WTC11 (cell line): ENCODE data around the gene CCER1. TPM values are rescaled to one million over a fixed set of nuclear protein-coding genes. Genes with fewer than 3 reads are reported as not detected.

Source experiments
- ATAC-seq: fragments of 200-7000 bp; cut with Tn5 transposase; 2 replicates; pipeline ENCODE4 v1.10.0; 2021; ENCODE audit warnings: mild to moderate bottlenecking, moderate library complexity
- CTCF ChIA-PET: fragments of 300-600 bp; sonication (Branson Sonifier 250); formaldehyde crosslinking; loops from one replicate; lab custom pipeline; 2021; ENCODE audit warnings: antibody characterized with exemption; lab: Charles Lee
- POLR2A ChIA-PET: fragments of 350-600 bp; sonication (Branson Sonifier 250); formaldehyde crosslinking; loops from one replicate; lab custom pipeline; 2021; ENCODE audit warnings: antibody characterized with exemption; lab: Charles Lee
- DNase-seq: peaks from one replicate; pipeline ENCODE4 v3.0.0; 2021; ENCODE audit warnings: low spot score
- H3K27ac Mint-ChIP-seq: 2 replicates; pipeline ENCODE4 v1.8.0; 2021; ENCODE audit warnings: mixed read lengths
- H3K27me3 Mint-ChIP-seq: 2 replicates; pipeline ENCODE4 v1.8.0; 2021; ENCODE audit warnings: low read depth, mild to moderate bottlenecking, moderate library complexity, mixed read lengths
- H3K36me3 Mint-ChIP-seq: 2 replicates; pipeline ENCODE4 v1.8.0; 2021; ENCODE audit warnings: mixed read lengths
- H3K4me1 Mint-ChIP-seq: 2 replicates; pipeline ENCODE4 v1.8.0; 2022; ENCODE audit warnings: mixed read lengths
- H3K4me3 Mint-ChIP-seq: 2 replicates; pipeline ENCODE4 v1.8.0; 2021; ENCODE audit warnings: mild to moderate bottlenecking, moderate library complexity, mixed read lengths
- H3K9me3 Mint-ChIP-seq: 2 replicates; pipeline ENCODE4 v1.8.0; 2021; ENCODE audit warnings: mixed read lengths
- CBFB ChIP-seq: sonication (generic); formaldehyde crosslinking; IDR thresholded peaks from 2 replicates; pipeline ENCODE4 v1.8.1; 2022; ENCODE audit warnings: mild to moderate bottlenecking, low read depth, missing genetic modification reagents
- FOXP1 ChIP-seq: sonication (generic); formaldehyde crosslinking; IDR thresholded peaks from 2 replicates; pipeline ENCODE4 v1.8.0; 2022; ENCODE audit warnings: missing genetic modification reagents, mild to moderate bottlenecking, moderate library complexity, borderline replicate concordance
- GTF2I ChIP-seq: fragments of 250-450 bp; sonication (Bioruptor Pico); conservative IDR thresholded peaks from 2 replicates; pipeline ENCODE4 v1.4.0; 2021; ENCODE audit warnings: mild to moderate bottlenecking
- JAZF1 ChIP-seq: fragments of 250-450 bp; sonication (Bioruptor Pico); IDR thresholded peaks from 2 replicates; pipeline ENCODE4 v1.9.0; 2021; ENCODE audit warnings: moderate library complexity, mild to moderate bottlenecking, inconsistent platforms
- JUN ChIP-seq: sonication (generic); formaldehyde crosslinking; IDR thresholded peaks from 2 replicates; pipeline ENCODE4 v1.8.0; 2023; ENCODE audit warnings: mild to moderate bottlenecking, missing genetic modification reagents
- NR1H2 ChIP-seq: sonication (generic); formaldehyde crosslinking; IDR thresholded peaks from 2 replicates; pipeline ENCODE4 v1.9.0; 2021; ENCODE audit warnings: mild to moderate bottlenecking, moderate library complexity, missing genetic modification reagents
- NR3C1 ChIP-seq: sonication (generic); formaldehyde crosslinking; conservative IDR thresholded peaks from 2 replicates; pipeline ENCODE4 v1.8.1; 2023; ENCODE audit warnings: low read depth, mild to moderate bottlenecking, missing genetic modification reagents
- PRRX2 ChIP-seq: fragments of 250-450 bp; sonication (Bioruptor Pico); IDR thresholded peaks from 2 replicates; pipeline ENCODE4 v1.8.0; 2021; ENCODE audit warnings: mild to moderate bottlenecking
- SMAD4 ChIP-seq: sonication (generic); formaldehyde crosslinking; IDR thresholded peaks from 2 replicates; pipeline ENCODE4 v1.8.0; 2022; ENCODE audit warnings: mild to moderate bottlenecking, missing genetic modification reagents
- SOX15 ChIP-seq: fragments of 250-450 bp; sonication (Bioruptor Pico); IDR thresholded peaks from 2 replicates; pipeline ENCODE4 v1.9.0; 2021; ENCODE audit warnings: mild to moderate bottlenecking
- ZBTB21 ChIP-seq: sonication (generic); formaldehyde crosslinking; IDR thresholded peaks from 2 replicates; pipeline ENCODE4 v1.8.1; 2023; ENCODE audit warnings: mild to moderate bottlenecking, missing genetic modification reagents, borderline replicate concordance
- ZNF232 ChIP-seq: sonication (generic); formaldehyde crosslinking; IDR thresholded peaks from 2 replicates; pipeline ENCODE4 v1.8.0; 2022; ENCODE audit warnings: mild to moderate bottlenecking, missing genetic modification reagents
- ZNF263 ChIP-seq: sonication (generic); formaldehyde crosslinking; IDR thresholded peaks from 2 replicates; pipeline ENCODE4 v1.8.1; 2022; ENCODE audit warnings: low read depth, mild to moderate bottlenecking, moderate library complexity, missing genetic modification reagents
- ZNF396 ChIP-seq: fragments of 250-450 bp; sonication (Bioruptor Pico); IDR thresholded peaks from 2 replicates; pipeline ENCODE4 v1.8.0; 2021; ENCODE audit warnings: mild to moderate bottlenecking, moderate library complexity, borderline replicate concordance
- total RNA-seq: library from RNA; stranded (reverse); gene quantifications from 3 replicates; pipeline ENCODE4 v1.2.3, GENCODE V29; 2021
- TF ChIP-seq, protein P1 (sequence below): fragments of 250-450 bp; sonication (Bioruptor Pico); IDR thresholded peaks from 2 replicates; pipeline ENCODE4 v1.9.0; 2021; ENCODE audit warnings: mild to moderate bottlenecking, borderline replicate concordance
- TF ChIP-seq, protein P2 (sequence below): sonication (generic); formaldehyde crosslinking; IDR thresholded peaks from 2 replicates; pipeline ENCODE4 v1.8.0; 2022; ENCODE audit warnings: mild to moderate bottlenecking, missing genetic modification reagents
- TF ChIP-seq, protein P3 (sequence below): sonication (generic); formaldehyde crosslinking; IDR thresholded peaks from 2 replicates; pipeline ENCODE4 v1.8.1; 2023; ENCODE audit warnings: mild to moderate bottlenecking, missing genetic modification reagents
- TF ChIP-seq, protein P4 (sequence below): sonication (generic); formaldehyde crosslinking; IDR thresholded peaks from 2 replicates; pipeline ENCODE4 v1.8.0; 2023; ENCODE audit warnings: missing genetic modification reagents
- TF ChIP-seq, protein P5 (sequence below): fragments of 250-450 bp; sonication (Bioruptor Pico); IDR thresholded peaks from 2 replicates; pipeline ENCODE4 v1.8.0; 2021; ENCODE audit warnings: mild to moderate bottlenecking
- TF ChIP-seq, protein P6 (sequence below): sonication (generic); formaldehyde crosslinking; IDR thresholded peaks from 2 replicates; pipeline ENCODE4 v1.8.1; 2022; ENCODE audit warnings: missing genetic modification reagents, borderline replicate concordance
- TF ChIP-seq, protein P7 (sequence below): sonication (generic); formaldehyde crosslinking; conservative IDR thresholded peaks from 2 replicates; pipeline ENCODE4 v1.8.1; 2023; ENCODE audit warnings: mild to moderate bottlenecking, low read depth, missing genetic modification reagents, moderate library complexity
- TF ChIP-seq, protein P8 (sequence below): sonication (generic); formaldehyde crosslinking; IDR thresholded peaks from 2 replicates; pipeline ENCODE4 v1.8.0; 2022; ENCODE audit warnings: mild to moderate bottlenecking, missing genetic modification reagents

CCER1 gene
- total RNA-seq, 1 experiment from 2014 or later = not detected

DNA sequence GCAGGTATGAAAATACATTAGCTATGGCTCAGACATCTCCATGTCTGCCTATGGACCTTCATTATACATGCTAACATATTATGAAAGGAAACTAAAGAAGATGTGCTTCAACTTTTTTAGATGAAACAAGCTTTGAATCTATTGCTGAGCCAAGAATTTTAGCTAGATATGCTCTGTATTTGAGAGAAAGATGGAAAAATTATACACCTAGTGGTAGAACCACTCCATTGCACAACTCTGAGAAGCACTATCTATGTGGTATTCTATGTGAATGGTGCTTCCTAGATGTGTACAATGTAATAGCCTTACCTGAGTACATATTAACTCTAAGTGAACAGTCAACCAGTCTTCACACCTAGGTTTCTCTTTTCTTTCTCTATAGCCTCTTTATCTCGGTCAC lies 32.5 kb upstream of the CCER1 start (continued):
- TF ChIP-seq ZBTB21 (CRISPR knock-in tag) = no peak
- no peak for TF ChIP-seq JAZF1
- TF ChIP-seq SMAD4 (CRISPR knock-in tag) = no peak

DNA sequence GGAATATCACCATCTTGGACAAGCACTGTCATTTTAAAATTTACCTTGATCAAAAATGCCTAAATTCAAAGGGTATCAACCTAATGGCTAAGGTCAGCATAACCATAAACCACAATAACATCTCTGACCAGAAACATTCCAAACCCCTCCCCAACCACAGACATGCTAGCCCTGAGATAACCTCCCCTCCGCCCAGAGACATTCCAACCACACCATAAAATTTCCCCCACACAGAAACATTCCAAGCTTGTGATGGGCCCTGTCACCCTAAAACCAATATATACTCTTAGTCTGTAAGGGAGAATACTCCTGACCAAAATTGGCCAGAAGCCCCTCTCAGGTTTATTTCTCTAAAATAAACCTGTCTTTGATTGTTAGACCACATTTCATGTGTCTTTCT lies 32.1 kb upstream of the CCER1 start:
- CTCF ChIA-PET = interaction anchor here (0.7 kb wide), 1 partner anchor 17 kb away, joined by 3 read pairs; no protein-coding TSS in a partner anchor
- Mint-ChIP-seq H3K4me3 (no peak overlapping the region), H3K4me1 (peaks cover 21% of the 10 kb centered on the region), H3K36me3 (peaks cover 17% of the 10 kb centered on the region), H3K27ac (no peak overlapping the region), H3K27me3 (peaks cover 96% of the 10 kb centered on the region), H3K9me3 (peaks cover 27% of the 10 kb centered on the region)
- DNase-seq = no peak
- POLR2A ChIA-PET = no interaction called here
- ATAC-seq = no peak
- no peak for TF ChIP-seq FOXP1
- TF ChIP-seq, protein P1, sequence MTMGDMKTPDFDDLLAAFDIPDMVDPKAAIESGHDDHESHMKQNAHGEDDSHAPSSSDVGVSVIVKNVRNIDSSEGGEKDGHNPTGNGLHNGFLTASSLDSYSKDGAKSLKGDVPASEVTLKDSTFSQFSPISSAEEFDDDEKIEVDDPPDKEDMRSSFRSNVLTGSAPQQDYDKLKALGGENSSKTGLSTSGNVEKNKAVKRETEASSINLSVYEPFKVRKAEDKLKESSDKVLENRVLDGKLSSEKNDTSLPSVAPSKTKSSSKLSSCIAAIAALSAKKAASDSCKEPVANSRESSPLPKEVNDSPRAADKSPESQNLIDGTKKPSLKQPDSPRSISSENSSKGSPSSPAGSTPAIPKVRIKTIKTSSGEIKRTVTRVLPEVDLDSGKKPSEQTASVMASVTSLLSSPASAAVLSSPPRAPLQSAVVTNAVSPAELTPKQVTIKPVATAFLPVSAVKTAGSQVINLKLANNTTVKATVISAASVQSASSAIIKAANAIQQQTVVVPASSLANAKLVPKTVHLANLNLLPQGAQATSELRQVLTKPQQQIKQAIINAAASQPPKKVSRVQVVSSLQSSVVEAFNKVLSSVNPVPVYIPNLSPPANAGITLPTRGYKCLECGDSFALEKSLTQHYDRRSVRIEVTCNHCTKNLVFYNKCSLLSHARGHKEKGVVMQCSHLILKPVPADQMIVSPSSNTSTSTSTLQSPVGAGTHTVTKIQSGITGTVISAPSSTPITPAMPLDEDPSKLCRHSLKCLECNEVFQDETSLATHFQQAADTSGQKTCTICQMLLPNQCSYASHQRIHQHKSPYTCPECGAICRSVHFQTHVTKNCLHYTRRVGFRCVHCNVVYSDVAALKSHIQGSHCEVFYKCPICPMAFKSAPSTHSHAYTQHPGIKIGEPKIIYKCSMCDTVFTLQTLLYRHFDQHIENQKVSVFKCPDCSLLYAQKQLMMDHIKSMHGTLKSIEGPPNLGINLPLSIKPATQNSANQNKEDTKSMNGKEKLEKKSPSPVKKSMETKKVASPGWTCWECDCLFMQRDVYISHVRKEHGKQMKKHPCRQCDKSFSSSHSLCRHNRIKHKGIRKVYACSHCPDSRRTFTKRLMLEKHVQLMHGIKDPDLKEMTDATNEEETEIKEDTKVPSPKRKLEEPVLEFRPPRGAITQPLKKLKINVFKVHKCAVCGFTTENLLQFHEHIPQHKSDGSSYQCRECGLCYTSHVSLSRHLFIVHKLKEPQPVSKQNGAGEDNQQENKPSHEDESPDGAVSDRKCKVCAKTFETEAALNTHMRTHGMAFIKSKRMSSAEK = no peak
- TF ChIP-seq SOX15 (CRISPR knock-in tag) = no peak
- TF ChIP-seq, protein P2, sequence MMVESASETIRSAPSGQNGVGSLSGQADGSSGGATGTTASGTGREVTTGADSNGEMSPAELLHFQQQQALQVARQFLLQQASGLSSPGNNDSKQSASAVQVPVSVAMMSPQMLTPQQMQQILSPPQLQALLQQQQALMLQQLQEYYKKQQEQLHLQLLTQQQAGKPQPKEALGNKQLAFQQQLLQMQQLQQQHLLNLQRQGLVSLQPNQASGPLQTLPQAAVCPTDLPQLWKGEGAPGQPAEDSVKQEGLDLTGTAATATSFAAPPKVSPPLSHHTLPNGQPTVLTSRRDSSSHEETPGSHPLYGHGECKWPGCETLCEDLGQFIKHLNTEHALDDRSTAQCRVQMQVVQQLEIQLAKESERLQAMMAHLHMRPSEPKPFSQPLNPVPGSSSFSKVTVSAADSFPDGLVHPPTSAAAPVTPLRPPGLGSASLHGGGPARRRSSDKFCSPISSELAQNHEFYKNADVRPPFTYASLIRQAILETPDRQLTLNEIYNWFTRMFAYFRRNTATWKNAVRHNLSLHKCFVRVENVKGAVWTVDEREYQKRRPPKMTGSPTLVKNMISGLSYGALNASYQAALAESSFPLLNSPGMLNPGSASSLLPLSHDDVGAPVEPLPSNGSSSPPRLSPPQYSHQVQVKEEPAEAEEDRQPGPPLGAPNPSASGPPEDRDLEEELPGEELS = no peak
- TF ChIP-seq, protein P3, sequence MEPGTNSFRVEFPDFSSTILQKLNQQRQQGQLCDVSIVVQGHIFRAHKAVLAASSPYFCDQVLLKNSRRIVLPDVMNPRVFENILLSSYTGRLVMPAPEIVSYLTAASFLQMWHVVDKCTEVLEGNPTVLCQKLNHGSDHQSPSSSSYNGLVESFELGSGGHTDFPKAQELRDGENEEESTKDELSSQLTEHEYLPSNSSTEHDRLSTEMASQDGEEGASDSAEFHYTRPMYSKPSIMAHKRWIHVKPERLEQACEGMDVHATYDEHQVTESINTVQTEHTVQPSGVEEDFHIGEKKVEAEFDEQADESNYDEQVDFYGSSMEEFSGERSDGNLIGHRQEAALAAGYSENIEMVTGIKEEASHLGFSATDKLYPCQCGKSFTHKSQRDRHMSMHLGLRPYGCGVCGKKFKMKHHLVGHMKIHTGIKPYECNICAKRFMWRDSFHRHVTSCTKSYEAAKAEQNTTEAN (CRISPR knock-in tag) = no peak
- no peak for TF ChIP-seq NR1H2 (CRISPR knock-in tag)
- no peak for TF ChIP-seq PRRX2
- TF ChIP-seq, protein P4, sequence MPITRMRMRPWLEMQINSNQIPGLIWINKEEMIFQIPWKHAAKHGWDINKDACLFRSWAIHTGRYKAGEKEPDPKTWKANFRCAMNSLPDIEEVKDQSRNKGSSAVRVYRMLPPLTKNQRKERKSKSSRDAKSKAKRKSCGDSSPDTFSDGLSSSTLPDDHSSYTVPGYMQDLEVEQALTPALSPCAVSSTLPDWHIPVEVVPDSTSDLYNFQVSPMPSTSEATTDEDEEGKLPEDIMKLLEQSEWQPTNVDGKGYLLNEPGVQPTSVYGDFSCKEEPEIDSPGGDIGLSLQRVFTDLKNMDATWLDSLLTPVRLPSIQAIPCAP (CRISPR knock-in tag) = no peak
- TF ChIP-seq GTF2I (CRISPR knock-in tag) = no peak
- TF ChIP-seq, protein P5, sequence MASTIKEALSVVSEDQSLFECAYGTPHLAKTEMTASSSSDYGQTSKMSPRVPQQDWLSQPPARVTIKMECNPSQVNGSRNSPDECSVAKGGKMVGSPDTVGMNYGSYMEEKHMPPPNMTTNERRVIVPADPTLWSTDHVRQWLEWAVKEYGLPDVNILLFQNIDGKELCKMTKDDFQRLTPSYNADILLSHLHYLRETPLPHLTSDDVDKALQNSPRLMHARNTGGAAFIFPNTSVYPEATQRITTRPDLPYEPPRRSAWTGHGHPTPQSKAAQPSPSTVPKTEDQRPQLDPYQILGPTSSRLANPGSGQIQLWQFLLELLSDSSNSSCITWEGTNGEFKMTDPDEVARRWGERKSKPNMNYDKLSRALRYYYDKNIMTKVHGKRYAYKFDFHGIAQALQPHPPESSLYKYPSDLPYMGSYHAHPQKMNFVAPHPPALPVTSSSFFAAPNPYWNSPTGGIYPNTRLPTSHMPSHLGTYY = no peak
- TF ChIP-seq ZNF396 (CRISPR knock-in tag) = no peak
- no peak for TF ChIP-seq NR3C1 (CRISPR knock-in tag)
- TF ChIP-seq, protein P6, sequence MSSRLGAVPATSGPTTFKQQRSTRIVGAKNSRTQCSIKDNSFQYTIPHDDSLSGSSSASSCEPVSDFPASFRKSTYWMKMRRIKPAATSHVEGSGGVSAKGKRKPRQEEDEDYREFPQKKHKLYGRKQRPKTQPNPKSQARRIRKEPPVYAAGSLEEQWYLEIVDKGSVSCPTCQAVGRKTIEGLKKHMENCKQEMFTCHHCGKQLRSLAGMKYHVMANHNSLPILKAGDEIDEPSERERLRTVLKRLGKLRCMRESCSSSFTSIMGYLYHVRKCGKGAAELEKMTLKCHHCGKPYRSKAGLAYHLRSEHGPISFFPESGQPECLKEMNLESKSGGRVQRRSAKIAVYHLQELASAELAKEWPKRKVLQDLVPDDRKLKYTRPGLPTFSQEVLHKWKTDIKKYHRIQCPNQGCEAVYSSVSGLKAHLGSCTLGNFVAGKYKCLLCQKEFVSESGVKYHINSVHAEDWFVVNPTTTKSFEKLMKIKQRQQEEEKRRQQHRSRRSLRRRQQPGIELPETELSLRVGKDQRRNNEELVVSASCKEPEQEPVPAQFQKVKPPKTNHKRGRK = no peak
- TF ChIP-seq ZNF232 (CRISPR knock-in tag) = no peak
- TF ChIP-seq ZNF263 = no peak
- no peak for TF ChIP-seq JUN (CRISPR knock-in tag)
- no peak for TF ChIP-seq CBFB (CRISPR knock-in tag)
- TF ChIP-seq, protein P7, sequence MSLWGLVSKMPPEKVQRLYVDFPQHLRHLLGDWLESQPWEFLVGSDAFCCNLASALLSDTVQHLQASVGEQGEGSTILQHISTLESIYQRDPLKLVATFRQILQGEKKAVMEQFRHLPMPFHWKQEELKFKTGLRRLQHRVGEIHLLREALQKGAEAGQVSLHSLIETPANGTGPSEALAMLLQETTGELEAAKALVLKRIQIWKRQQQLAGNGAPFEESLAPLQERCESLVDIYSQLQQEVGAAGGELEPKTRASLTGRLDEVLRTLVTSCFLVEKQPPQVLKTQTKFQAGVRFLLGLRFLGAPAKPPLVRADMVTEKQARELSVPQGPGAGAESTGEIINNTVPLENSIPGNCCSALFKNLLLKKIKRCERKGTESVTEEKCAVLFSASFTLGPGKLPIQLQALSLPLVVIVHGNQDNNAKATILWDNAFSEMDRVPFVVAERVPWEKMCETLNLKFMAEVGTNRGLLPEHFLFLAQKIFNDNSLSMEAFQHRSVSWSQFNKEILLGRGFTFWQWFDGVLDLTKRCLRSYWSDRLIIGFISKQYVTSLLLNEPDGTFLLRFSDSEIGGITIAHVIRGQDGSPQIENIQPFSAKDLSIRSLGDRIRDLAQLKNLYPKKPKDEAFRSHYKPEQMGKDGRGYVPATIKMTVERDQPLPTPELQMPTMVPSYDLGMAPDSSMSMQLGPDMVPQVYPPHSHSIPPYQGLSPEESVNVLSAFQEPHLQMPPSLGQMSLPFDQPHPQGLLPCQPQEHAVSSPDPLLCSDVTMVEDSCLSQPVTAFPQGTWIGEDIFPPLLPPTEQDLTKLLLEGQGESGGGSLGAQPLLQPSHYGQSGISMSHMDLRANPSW (CRISPR knock-in tag) = no peak
- TF ChIP-seq, protein P8, sequence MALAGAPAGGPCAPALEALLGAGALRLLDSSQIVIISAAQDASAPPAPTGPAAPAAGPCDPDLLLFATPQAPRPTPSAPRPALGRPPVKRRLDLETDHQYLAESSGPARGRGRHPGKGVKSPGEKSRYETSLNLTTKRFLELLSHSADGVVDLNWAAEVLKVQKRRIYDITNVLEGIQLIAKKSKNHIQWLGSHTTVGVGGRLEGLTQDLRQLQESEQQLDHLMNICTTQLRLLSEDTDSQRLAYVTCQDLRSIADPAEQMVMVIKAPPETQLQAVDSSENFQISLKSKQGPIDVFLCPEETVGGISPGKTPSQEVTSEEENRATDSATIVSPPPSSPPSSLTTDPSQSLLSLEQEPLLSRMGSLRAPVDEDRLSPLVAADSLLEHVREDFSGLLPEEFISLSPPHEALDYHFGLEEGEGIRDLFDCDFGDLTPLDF (CRISPR knock-in tag) = no peak
